Measurements from ENCODE around the gene CT47C1. TPM values are rescaled to one million over a fixed set of nuclear protein-coding genes. Genes with fewer than 3 reads are reported as not detected.

CT47C1 gene
- total and polyA plus RNA-seq, 2 of the 8 experiments (the other 6 are each of a cell fraction or from before 2014, with no cell fraction given) = not detected

DNA sequence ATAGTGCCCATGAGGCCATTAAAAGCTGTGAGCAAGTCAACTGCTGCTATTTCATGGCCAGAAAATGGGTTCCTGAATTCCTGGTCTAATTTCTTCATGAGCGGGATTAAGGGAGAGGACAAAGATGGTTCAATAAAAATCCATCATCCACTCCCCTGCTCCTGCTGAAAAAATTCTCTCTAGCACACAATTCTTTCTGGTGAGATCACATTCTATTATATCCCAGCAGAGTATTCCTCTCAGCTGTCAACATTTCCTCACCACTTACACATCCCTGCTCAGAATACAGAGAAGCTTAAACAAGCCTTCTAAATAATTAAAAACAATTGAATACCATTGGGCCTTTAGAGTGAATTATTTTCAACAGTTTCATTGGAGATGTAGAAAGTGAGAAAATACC is 9.5 kb downstream of the CT47C1 start:
- CTCF ChIA-PET (ENCODE audit: partially characterized antibody) = interaction anchor here (2.9 kb wide), 1 partner anchor 10 kb away, joined by 9 read pairs; no protein-coding TSS in a partner anchor
- WGBS, 2 experiments (ENCODE audit: extremely low coverage in 1 of 2, insufficient coverage in 1 of 2, insufficient read length in 1 of 2, insufficient replicate concordance in 2 of 2, low coverage in 1 of 2, low lambda C conversion rate in 2 of 2, missing lambda C conversion rate in 1 of 2) = 0% methylated on average over 1 of the region's 1 CpG; no CpG with 5 or more reads in 1 of the 2 experiments
- TF ChIP-seq TBP (IDR thresholded peaks at IDR 0.05; ENCODE audit: low read depth, low read length) = no peak
- TF ChIP-seq SP1 (IDR thresholded peaks at IDR 0.05; ENCODE audit: low read depth, low read length) = no peak
- TF ChIP-seq ATF2 (IDR thresholded peaks at IDR 0.05; ENCODE audit: low read length) = no peak

More for the DNA sequence above, 9.5 kb downstream of the CT47C1 start:
- no peaks in the 10 kb centered on the region for H3K4me1 ChIP-seq (replicated peaks in 1 of 4; ENCODE audit: control insufficient read depth in 3 of 4, insufficient read depth in 4 of 4, low read length in 3 of 4)
- H3K27ac ChIP-seq (ENCODE audit: low read depth, low read length) = no peak overlapping the region
- H3K18ac ChIP-seq (ENCODE audit: extremely low read depth, low read length) = no peak overlapping the region
- no peaks in the 10 kb centered on the region for H3K9me3 ChIP-seq (ENCODE audit: insufficient read depth in 2 of 2, low read depth in 1 of 2, low read length in 1 of 2)
- POLR2A ChIA-PET (ENCODE audit: partially characterized antibody) = no interaction called here
- no peaks in the 10 kb centered on the region for H4K20me1 ChIP-seq (replicated peaks in 1 of 2; ENCODE audit: control insufficient read depth in 1 of 2, insufficient read depth in 2 of 2, low read length in 2 of 2)
- H3K79me1 ChIP-seq (ENCODE audit: low read depth, low read length) = no peaks in the 10 kb centered on the region
- no peak overlapping the region for H2BK120ac ChIP-seq (replicated peaks; ENCODE audit: low read depth, low read length)
- no peaks in the 10 kb centered on the region for H3K36me3 ChIP-seq (ENCODE audit: control insufficient read depth in 2 of 4, insufficient read depth in 4 of 4, low read length in 3 of 4)
- H3K23ac ChIP-seq (ENCODE audit: insufficient read length) = no peak overlapping the region
- no peak overlapping the region for H2AFZ ChIP-seq (ENCODE audit: low read length)
- no peak overlapping the region for H4K91ac ChIP-seq (replicated peaks; ENCODE audit: insufficient read length, low read length)
- no peak overlapping the region for H4K8ac ChIP-seq (ENCODE audit: extremely low read depth, insufficient read depth, low read length)
- H3K14ac ChIP-seq (ENCODE audit: insufficient read length) = no peak overlapping the region
- no peak overlapping the region for H4K5ac ChIP-seq (ENCODE audit: insufficient read length, low read depth, low read length)
- no peak overlapping the region for H2BK5ac ChIP-seq (ENCODE audit: low read depth, low read length)
- FAIRE-seq = no peak
- H2BK20ac ChIP-seq (ENCODE audit: low read length) = no peak overlapping the region
- H2BK12ac ChIP-seq (ENCODE audit: low read depth, low read length) = no peak overlapping the region
- no peak overlapping the region for H2AK5ac ChIP-seq (ENCODE audit: low read depth, low read length)
- no peak overlapping the region for H3K4me2 ChIP-seq (ENCODE audit: insufficient read depth in 1 of 2, low read depth in 2 of 2, low read length in 2 of 2)
- no peak overlapping the region for H3K4ac ChIP-seq (replicated peaks; ENCODE audit: insufficient read length, low read depth, low read length)
- no peak overlapping the region for H3K4me3 ChIP-seq (ENCODE audit: extremely low read depth in 1 of 4, insufficient read depth in 2 of 4, low read depth in 3 of 4, low read length in 4 of 4)
- no peak for DNase-seq (ENCODE audit: low read depth in 1 of 2, low spot score in 2 of 2)
- no peak overlapping the region for H3K9ac ChIP-seq (replicated peaks in 1 of 4; ENCODE audit: extremely low read depth in 1 of 4, low read depth in 3 of 4, low read length in 3 of 4)
- no peaks in the 10 kb centered on the region for H3K23me2 ChIP-seq (ENCODE audit: low read depth, low read length)
- H3K27me3 ChIP-seq (replicated peaks in 1 of 4; ENCODE audit: control insufficient read depth in 3 of 4, extremely low read depth in 1 of 4, insufficient read depth in 3 of 4, low read length in 3 of 4) = no peaks in the 10 kb centered on the region
- no peaks in the 10 kb centered on the region for H3K79me2 ChIP-seq (ENCODE audit: control insufficient read depth in 1 of 2, insufficient read depth in 2 of 2, low read length in 2 of 2)
- H2BK15ac ChIP-seq (ENCODE audit: low read length) = no peak overlapping the region
- H3K56ac ChIP-seq (replicated peaks; ENCODE audit: insufficient read length, low read depth, low read length) = no peak overlapping the region
